OCI-LY1 (cell line): ENCODE data around the gene KLHL14.

ENCODE experiments used
- EZH2 ChIP-seq: fragments of 200-600 bp; sonication (generic), shearing (Covaris generic); IDR thresholded peaks from 2 replicates; pipeline ENCODE4 v1.8.0; 2017; ENCODE audit warnings: borderline replicate concordance, mixed run types, mild to moderate bottlenecking, antibody characterized with exemption, low read length, moderate library complexity, mixed read lengths
- TF ChIP-seq, protein P1 (sequence below): fragments of 200-600 bp; sonication (generic), shearing (Covaris generic); IDR thresholded peaks from 2 replicates; pipeline ENCODE4 v1.5.1; 2017; ENCODE audit warnings: mild to moderate bottlenecking, antibody characterized with exemption, low read length, moderate library complexity, mixed read lengths

DNA sequence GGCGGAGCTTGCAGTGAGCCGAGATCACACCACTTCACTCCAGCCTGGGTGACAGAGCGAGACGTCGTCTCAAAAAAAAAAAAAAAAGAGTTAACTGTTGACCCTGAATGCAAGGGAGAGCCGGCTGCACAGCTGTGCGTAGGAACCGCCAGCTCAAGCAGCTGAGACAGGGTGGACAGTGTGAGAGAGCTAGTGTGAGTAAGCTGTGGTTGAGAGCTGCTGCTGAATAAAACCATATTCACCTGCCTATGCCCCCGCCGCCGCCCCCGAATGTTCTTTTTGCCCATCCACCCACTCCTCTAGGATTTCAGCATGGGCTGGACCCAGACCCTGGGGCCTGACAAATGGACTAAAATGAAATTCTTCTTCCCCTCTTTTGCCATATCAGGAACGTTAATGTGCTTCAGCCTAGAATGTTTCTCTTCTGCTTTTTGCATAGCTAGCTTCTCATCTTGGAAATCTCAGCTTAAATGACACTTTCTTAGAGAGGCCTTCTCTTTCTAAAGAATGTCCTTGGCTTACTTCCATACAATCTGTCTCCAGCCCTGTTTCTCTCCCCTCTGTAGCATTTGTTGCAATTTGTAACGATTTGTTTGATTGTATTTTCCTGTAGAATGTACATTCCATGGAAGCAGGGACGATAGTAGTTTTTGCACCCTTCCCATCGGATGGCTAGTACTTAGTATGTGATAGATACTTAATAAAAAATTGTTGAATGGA lies 142.7 kb downstream of the KLHL14 start:
- TF ChIP-seq EZH2: no peak
- TF ChIP-seq, protein P1, sequence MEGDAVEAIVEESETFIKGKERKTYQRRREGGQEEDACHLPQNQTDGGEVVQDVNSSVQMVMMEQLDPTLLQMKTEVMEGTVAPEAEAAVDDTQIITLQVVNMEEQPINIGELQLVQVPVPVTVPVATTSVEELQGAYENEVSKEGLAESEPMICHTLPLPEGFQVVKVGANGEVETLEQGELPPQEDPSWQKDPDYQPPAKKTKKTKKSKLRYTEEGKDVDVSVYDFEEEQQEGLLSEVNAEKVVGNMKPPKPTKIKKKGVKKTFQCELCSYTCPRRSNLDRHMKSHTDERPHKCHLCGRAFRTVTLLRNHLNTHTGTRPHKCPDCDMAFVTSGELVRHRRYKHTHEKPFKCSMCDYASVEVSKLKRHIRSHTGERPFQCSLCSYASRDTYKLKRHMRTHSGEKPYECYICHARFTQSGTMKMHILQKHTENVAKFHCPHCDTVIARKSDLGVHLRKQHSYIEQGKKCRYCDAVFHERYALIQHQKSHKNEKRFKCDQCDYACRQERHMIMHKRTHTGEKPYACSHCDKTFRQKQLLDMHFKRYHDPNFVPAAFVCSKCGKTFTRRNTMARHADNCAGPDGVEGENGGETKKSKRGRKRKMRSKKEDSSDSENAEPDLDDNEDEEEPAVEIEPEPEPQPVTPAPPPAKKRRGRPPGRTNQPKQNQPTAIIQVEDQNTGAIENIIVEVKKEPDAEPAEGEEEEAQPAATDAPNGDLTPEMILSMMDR: no peak
